SK-N-SH (cell line): ENCODE results near the gene ZHX3.

Experiments
- CTCF ChIP-seq: fragments of 200-600 bp; sonication (generic); IDR thresholded peaks from 2 replicates; pipeline ENCODE4 v1.6.1; 2017; ENCODE audit warnings: antibody characterized with exemption, mild to moderate bottlenecking, moderate library complexity
- EP300 ChIP-seq, 2 experiments: IDR thresholded peaks; 2 replicates each; pipeline versions ENCODE4 v1.4.0 to v1.6.1; 2012; ENCODE audit warnings: borderline replicate concordance in 1 of 2, low read depth in 1 of 2, low read length in 1 of 2
- POLR2AphosphoS5 ChIP-seq: IDR thresholded peaks from 2 replicates; pipeline ENCODE4 v1.6.1; 2012; ENCODE audit warnings: low read depth, low read length

GRCh38 chr20:41138475-41139226 is 178.9 kb downstream of the ZHX3 start:
- TF ChIP-seq CTCF (no peak), POLR2AphosphoS5 (no peak), EP300 (IDR thresholded peaks at IDR 0.05; ENCODE audit: borderline replicate concordance in 1 of 2, low read depth in 1 of 2, low read length in 1 of 2) (no peak)
